ENCODE results near the gene TRMT11.

- TF ChIP-seq CTCF (IDR thresholded peaks at IDR 0.05) = no peak
- TF ChIP-seq POLR2A (IDR thresholded peaks at IDR 0.05) = no peak
Observed at GRCh38 chr6:125940247-125941041, 45.9 kb upstream of the TRMT11 start.

Data from sigmoid colon (tissue), 3 donors.